Peyer's patch (tissue), 4 donors: ENCODE measurements around the gene C6.

Experiments
- POLR2A ChIP-seq, 2 donors: fragments of 450-650 bp; IDR thresholded peaks; one replicate each; pipeline ENCODE4 v1.5.1; 2017; ENCODE audit warnings: antibody characterized with exemption in 2 of 2, mild to moderate bottlenecking in 2 of 2, moderate library complexity in 2 of 2
- TF ChIP-seq, protein P1 (sequence below), 6 experiments: fragments of 450-650 bp in 4 of 6; fragments of 200-600 bp in 2 of 6; sonication (generic) in 1 of 6; IDR thresholded peaks; one replicate each; pipeline ENCODE4 v1.5.1; 2017 to 2019; ENCODE audit warnings: antibody characterized with exemption in 6 of 6, mild to moderate bottlenecking in 3 of 6, moderate library complexity in 1 of 6

DNA sequence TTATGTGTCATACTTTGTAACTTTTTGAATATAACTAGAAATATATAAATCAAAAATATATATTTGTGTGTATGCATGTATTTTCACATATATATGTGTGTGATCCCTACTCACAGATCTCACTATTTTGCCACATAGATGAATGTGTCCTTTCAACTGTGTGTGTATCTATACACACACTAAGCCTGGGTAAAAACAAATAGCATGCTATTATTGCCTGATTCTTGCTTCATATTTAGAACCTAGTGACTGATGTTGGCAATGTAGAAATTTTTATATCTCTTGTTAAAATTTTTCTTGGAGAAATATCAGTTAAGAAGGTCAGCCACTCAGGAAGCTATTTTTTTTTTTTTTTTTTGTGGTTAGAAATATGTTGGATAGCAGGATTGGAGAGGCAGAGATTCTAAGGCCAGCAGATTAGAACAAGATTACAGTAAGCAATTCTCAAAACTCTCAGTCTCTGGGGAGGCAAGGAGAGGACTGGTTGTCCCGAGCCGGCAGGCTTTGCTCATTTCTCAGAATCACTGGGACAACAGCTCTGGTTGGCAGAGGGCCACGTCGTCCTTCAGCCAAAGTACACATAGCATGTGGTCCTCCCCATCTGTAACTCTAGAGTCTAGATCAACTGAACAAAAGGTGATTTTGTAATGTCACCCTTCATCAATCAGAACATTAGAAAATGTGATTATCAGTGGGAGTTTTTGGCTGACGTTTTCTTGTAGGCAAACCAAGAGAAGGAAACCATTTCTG is 19.7 kb downstream of the C6 start:
- TF ChIP-seq, protein P1, sequence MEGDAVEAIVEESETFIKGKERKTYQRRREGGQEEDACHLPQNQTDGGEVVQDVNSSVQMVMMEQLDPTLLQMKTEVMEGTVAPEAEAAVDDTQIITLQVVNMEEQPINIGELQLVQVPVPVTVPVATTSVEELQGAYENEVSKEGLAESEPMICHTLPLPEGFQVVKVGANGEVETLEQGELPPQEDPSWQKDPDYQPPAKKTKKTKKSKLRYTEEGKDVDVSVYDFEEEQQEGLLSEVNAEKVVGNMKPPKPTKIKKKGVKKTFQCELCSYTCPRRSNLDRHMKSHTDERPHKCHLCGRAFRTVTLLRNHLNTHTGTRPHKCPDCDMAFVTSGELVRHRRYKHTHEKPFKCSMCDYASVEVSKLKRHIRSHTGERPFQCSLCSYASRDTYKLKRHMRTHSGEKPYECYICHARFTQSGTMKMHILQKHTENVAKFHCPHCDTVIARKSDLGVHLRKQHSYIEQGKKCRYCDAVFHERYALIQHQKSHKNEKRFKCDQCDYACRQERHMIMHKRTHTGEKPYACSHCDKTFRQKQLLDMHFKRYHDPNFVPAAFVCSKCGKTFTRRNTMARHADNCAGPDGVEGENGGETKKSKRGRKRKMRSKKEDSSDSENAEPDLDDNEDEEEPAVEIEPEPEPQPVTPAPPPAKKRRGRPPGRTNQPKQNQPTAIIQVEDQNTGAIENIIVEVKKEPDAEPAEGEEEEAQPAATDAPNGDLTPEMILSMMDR (IDR thresholded peaks at IDR 0.05) = no peak
- no peak for TF ChIP-seq POLR2A (IDR thresholded peaks at IDR 0.05)
